Cerebellar nuclear complex (tissue), 1 donor: ENCODE results near the gene AMER1.
"Not testable (repeated sequence)": the region's sequence is repeated elsewhere in the genome, so short reads cannot be mapped to it uniquely, and the experiment has no call there.

Source experiments
- DNase-seq, 2 experiments: peaks; one replicate each; lab custom pipeline; 2025; lab: John Stamatoyannopoulos, UW

The AMER1 gene

DNA sequence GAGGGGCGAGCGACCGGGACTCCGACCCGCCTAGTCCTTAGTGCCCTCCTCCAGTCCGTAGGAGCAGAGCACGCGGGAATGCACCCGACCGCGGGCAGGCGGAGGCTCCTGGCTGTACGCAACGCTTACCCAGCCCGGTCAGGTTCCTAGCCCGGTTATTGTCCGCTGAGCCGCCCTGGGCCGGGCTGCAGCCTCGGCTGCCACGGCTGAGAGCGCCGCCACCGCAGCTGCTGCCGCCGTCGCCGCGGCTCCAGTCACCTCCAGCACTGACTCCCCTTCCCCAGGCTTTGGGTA lies at the start of gene AMER1:
Gene AMER1, minus strand, starts transcription at position 268 of the 294 bp plus-strand sequence. CDS start 12,422 bp downstream, outside the sequence.
- DNase-seq, result no peak

DNA sequence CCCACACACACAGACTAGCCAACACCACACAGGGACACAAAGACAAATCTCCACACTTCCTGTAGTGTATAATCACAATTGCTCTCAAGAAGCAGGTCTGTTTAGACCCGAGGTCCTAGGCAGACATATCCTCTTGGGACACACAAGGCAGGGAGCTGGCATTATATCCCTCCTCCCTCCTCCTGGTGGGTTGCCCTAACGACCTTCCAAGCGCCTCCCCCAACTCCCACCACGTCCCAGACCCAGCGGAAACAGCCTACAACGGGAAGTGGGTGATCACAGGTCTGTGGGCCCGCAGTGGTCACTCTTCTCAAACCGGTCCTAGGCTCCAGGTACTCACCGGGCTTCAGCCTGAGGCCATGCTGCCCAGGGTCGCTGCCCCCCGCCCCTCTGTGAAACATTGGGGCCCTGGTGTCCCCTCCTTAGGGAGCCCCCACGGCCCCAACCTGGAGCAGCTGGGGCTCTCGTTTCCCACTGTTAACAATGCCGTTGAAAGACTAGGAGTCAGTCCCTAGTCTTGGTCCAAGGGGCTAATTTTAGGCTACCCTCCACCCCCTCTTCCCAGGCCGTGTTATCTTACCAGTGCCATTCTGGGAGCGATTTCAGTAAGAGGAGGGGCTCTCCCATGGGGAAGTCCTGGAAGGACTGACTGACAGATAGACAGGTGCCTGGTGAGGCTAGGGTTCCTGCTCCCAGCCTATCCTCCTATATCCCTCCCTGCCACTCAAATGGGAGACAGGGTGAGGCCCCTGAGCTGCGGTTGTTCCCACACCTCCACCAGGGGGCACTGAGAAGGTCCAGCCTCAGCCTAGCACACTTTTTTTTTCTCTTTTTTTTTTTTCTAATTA lies 24.8 kb upstream of the AMER1 start, which contains the start of gene ASB12:
Gene ASB12, minus strand, starts transcription at position 485 of the 848 bp plus-strand sequence. CDS start 4,957 bp downstream, outside the sequence.
- no peak for DNase-seq

DNA sequence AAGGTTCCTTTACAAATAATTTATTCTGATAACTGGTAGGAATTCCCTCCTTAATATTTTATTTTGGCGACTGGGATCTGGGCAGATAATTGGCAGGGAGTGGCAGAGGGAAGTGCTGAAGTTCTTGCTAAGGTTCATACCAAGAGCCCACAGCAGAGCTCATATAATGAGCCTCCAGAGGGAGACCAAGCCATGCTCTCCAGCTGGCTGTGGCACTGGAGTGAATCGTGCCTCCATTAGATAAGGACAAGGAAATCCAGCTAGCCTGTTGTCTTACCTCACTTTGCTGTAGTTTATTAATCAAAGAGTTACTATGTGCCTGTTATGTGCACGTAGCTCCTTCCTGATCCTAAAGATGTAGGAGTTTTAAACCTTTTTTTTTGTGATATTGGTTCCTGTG lies 23.6 kb upstream of the AMER1 start:
- DNase-seq, result no peak

DNA sequence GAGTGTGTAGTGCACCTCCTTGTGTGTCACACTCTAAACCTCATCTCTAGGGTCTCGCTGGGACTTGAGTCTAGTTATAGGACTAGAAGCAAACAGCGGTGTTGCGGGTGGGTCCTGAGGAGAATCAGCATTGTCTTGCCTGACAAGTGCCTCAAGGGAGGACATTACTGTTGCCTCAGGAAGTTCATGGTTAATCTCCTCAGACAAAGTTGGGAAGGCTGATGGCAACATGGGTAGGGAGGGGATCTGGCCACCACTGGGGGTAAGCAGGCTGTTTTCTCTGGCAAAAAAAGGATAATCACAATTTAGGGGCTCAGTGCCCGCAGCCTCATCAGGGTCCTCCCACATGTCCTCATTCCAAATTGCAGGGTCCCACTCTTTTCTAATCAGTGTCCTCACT lies 12.5 kb upstream of the AMER1 start:
- no peak for DNase-seq

DNA sequence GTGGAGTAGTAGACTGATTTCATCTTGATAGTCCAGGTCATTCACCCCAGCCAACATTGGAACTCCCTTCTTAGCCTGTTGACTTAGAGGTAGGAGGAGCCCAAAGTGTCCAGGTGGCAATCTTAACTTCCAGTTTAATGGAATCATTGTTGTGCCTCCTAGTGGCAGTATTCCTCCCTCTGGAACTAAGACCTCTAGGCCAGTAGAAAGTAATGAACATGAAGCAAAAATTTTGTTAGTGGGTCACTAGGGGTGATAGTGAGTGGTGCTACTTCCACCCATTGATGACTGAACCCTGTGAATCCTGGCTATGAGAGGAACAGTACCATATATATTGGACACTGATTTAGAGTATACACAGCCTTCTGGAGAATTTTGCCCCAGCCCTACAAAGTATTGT lies 8.5 kb upstream of the AMER1 start:
- not testable (repeated sequence) for DNase-seq

DNA sequence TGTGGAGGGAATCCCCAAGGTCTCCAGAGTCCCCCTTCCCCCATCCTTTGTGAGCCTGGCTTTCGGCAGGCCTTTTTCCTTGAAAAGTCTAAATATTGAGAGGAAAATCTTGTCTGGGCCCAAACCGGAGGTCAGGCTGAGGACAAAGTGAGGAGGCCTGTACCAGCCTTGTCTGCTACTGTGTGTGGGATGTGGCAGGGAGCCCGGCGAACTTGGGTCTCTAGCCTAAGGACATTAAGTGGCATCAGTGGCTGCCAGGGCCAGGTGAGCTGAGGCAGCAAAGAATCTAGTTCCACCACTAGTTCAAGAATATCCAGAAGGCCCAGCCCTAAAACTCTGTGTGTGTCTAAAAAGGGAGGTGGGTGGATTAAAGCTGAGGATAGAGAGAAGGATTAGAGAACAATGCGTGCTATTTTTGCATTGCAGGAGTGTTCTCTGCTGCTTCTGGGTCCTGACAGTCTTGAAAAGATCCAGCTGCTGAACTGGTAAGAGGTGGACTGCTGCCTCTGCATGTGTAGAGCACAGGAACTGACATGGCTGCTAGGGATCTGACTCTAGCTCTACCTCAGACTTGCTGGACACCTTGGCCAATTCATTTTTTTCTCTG lies 1.2 kb upstream of the AMER1 start:
- DNase-seq, result no peak

DNA sequence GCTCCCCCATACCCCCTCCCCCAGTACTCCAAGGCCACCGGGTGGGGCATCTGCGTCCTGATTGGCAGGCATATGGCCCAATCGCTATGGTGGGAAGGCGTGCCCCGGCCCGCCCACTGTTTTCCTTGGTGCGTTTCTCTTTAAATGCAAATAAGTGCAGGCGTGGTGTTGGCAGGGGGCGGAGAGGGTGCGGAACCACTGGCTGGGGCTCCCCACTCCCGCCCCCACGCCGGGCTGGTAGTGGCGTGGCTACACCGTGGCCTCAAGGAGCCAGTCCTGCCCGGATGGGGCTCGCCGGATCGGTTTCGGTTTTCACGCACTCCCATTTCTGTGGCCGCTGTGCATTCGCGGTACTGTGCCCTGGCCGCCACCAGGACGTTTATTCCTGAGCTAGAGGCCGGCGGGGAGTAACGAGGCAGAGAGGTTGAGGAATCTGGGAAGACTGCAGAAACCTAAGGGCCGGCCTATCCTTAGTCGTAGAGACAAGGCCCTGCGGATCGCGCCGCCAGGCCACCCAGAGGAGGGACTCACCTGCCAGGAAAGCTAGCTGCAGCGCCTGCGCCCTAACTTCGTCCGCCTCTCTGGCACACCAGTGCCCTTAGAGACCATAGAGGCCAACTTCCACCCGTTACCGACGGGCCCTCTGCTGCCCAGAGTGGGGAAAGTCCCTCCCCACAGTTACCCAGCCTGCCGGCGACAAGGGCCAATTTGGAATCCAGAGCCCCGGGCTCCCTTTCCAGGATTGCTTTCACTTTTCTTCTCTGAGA lies 410 bp upstream of the AMER1 start:
- DNase-seq, result peak; percentile 65

DNA sequence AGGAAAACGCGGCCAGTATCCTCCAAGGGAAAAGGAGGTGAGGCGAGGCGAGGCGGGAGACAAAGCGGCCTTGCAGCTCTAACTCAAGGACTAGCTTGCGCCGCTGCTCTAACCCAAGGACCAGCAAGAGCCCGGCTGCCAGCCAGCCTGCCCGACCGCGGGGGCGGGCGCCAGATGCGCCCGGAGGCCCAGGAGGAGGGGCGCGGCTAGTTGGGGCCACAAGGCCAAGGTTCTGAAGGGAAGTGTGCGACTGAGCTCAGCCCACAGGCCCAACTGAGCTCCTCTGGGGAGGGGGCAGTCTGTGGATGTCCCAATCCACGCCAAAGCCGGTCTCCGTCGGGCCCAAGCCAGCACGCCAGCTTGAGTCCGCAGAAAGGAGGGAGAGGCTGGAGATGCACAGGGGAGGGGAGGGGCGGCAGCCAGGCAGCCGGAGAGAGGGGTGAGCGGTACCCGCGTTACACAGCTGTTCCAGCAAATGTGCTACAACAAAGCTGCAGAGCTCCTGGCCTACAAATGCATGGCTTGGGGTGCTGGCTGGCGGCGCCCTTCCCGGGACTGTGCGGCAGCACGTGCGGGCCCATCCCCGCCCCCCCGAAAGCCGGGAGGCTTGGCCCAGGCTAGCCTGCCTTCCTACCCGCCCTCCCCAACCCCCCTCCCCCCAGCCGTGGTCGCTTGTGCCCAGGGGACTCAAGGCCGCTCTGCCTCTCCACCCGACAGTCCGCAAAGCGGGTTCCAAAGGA lies 637 bp downstream of the AMER1 start:
- no peak for DNase-seq

DNA sequence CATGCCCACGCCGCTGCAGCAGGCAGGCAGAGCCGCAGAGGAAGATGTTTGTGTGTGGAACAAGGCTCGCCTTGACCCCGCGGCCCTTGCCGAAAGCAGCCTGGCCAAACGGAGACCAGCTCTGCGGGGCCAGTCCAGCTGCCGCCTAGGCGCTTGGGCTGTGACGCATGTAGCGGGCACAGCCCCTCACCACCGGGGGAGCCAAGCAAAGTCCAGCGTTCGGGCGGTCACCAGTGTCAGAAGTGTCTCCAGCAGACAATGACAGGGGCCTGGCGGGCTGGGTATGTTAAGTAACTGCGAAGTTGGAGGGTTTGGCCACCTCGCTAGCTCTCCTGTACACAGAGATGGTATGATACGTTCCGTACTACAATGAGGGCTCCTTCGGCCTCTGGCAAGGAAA lies 1.3 kb downstream of the AMER1 start:
- no peak for DNase-seq

DNA sequence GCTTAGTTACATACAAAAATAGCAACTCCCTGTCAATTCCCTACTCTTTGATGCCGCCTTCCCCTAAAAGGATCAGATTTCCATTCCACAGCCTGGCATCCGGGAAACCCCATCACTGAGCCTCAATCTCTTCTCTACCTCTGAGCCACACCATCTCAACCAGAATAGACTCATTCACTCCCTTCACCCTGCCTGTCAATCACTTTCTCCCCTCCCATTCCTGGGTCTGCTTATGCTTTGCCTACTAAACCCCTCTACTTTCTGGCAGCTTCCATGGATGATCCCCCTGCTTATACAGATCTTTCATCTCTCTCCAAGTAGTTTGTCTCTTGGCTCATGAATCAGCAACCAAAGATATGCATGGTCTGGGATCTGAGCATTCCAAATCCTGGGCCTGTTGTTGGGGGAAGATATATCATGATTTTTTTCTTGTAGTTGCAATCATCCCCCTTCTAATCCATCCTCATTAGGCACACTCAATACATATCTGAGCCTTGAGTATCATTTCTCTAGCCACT lies 2.6 kb downstream of the AMER1 start:
- DNase-seq, result no peak

DNA sequence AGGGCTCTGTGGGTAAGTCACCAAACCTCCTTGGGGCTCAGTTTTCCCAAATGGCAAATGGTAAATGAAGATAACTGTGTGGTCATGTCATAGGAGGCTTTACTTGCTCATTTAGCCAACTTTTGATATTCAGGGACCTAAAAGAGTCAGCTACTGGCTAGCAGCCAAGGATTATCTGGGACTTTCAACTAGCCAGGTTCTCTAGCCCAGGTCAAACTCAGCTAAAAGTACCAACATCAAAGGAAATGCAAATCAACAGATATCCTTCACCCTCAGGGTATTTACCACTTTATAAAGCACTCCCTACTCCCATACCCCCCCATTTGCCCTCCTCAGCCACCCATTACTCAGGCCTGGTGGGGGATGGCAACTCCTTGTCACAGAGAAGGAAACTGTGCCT lies 7.5 kb downstream of the AMER1 start:
- DNase-seq, result no peak

DNA sequence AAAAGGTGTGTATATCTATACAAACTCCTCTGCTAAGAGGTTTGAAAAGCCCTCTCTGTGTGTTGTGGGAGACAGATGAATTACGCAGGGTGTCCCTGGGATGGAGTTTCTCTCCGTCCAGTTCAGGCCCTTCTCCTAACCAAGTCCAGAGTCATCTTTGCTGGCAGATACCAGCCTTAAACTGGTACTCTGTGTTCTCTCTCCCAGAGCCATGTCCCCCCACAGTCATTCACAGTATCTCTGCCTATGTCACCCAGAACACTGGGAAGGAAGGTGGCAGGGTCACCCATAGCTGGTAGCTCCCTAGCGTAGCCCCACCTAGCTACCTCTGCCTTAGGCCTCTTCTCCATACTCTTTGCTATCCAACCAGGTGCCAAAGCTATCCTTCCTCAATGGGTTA lies 8.9 kb downstream of the AMER1 start:
- no peak for DNase-seq

DNA sequence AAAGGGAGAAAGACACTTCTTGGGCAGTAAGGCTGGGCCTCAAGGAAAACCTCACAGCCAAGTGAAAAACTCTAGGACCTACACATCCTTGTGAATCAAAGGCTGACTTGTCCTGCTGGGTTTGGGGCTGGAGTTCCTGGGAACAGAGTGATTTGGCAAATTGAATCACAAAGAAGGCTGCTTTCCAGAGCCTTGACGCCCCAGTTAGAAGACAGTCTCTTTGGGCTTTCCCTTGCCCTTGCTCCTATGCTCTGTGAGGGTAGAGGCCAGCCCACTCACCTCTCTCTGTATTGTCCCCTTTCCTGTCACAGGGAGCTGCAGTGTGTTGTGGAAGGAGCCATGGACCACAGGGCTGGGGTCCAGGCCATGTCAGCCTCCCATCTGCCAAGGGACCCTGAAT lies 9.6 kb downstream of the AMER1 start:
- no peak for DNase-seq

DNA sequence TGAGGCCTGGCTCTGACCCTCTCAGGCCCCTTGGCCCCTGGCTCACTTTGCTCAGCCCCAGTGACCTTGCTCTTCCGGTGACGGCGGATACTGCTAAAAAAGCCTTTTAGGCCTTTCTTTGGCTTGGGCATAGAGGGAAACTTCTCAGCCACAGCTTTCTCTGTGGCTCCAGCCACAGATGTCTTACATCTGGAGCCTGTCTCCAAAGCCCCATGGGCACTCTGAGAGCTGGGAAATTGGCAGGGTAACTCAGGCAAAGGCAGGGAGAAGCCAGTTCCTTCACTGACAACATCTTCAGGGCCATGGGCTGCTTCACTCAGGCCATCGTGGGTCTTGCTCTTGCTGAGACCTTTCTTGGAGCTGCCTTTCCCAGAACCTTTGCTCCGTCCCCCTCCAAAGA lies 12.8 kb downstream of the AMER1 start:
- no peak for DNase-seq

DNA sequence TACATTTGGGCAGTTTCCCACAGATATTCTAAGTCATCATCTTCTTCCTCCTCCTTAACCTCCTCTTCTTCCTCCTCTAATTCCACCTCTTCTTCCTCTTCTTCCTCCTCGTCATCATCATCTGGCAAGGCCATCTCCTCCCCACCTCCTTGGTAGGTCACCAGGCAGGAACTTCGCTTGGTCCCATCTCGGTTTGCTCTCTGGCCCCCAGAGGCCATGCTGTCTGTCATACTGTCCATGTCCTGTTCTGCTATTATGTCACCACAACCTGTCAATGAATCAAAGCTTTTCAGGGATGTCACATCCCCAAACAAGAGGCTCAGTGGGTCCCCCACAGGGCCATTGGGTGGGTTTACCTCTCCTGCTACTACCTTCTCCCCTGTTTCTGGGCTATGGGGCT lies 13.5 kb downstream of the AMER1 start:
- no peak for DNase-seq

DNA sequence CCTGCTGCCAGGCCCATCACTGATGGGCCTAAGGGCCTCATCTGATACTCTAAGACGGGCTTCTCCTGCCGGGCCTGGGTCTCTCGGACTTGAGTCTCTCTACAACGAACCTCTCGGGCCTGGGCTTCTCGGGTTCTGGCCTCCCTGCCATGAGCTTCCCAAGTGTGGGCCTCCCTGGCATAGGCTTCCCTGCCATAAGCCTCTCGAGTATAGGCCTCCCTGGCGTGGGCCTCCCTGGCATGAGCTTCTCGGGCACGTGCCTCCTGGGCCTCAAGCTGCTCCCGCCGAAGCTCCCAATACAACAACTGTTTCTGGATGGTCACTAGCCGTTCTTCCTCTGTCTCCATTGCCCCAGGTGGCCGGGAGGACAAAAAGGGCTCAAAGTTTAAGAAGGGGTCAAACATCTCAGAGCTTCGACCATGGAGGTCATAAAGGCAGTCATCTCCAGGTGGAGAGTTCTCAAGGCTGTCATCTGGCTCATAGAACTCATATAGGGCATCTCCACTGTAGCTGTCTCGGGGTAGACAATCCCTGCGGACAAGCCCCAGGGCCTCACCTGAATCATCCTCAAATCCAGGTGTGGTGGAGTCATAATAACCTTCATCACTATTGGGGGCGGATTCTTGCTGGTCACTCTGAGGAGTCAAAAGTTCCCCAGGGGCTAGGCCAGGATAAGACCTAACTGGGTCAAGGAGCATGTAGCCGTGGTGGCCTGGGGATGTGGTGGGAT lies 14.1 kb downstream of the AMER1 start:
- DNase-seq, result no peak

DNA sequence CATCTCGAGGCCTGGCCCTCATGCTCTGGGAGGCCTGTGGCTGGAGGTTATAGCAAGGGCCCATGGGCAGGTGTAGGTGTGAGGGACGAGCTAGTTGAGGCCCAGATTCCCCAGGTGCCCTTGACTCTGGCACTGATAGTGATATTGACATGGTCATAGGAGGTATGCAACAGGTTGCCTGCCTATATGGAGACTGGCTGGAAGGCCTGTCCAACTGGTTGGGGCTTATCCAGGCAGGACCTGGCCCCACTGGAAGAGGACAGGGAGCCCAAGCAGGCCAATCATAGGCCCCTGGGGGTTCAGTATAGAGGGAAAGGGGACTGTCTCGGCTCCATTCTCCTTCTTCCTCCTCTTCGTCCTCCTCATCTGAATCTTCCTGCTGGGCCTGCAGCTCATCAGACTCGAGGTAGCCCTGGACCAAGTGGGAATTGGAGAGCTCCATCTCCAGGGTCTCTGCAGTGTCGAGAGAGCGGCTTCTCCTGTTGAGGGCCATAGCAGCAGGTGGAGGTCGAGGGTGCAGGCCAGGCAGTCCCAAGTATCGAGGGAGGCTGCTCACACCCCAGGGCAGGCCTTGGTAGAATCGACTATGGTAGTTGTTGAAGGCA lies 15.3 kb downstream of the AMER1 start:
- DNase-seq, result no peak

DNA sequence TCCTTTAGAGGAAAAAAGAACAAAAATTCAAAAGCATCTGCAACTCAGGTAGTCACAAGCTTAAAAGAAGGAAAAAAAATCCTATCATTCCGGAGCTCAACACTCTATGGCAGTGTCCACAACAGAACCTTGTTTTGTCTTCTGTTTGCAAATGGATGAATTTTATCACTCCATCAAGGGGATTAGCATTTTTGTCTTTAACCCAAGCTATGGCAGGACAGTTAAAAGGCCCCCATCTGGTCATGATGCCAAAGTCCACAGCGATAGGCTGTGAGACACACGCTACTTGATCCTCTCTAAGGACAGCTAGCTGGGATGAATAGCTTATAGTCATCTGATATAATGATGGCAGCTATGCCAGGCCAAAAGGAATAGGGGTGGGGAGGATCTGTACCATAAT lies 16.6 kb downstream of the AMER1 start:
- DNase-seq, result no peak

DNA sequence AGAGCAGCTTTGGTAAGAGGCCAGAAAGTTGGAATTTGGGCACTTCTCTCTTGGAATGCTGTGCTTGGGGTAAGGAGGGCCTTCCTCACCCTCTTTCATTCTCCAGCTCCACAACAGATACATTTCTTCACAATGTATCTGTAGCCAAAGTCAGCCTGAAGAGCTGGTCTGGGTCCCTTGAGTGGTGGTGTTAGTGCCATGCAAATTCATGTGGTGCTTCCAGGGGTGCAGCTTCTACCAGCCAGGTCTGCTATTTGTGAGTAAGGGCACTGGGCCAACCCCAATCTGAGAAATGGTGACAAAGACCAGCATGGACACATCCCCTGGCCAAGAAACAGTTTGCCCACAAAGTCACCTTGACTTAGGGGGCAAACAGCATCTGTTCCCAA lies 17.8 kb downstream of the AMER1 start:
- DNase-seq, result no peak

DNA sequence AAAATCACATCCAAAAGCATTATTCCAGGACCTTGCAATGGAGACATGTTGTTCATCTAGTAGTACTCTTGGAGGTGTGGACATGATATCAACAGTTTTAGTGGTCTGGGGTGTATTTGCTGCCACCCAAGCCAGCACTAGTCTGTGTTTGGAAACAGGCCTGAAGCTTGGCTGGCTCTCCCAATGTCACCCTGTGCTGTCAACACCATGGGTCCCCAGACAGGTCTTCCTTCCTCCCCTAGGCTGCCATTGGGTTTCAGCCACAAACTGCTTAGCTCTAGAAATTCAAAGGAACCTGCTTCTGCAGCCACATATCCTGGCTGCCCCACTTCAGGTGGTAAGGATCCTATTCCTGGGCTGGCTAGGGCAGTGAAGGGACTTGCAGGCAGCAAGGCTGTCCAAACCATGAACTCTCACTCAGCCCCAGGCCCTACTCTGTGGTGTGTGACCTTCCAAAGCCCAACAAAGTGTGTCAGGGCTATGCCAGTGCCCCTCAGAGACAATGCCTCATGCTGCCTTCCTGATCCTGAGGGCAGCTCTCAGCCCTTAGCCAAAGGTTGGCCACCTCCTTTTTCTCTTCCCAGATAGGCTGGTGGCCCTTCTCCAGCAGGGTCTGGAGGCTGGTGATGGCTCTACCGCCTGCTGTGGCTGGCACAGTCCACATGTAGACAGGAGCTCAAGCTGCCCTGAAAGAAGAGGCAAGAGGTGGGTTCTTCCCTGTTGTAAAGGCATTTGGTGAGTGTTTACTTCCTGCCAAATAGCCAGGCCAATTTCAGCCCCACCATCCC lies 18.3 kb downstream of the AMER1 start:
- no peak for DNase-seq
